HCT116 (cell line): ENCODE measurements around the gene ASCC1. TPM values are rescaled to one million over a fixed set of nuclear protein-coding genes. Genes with fewer than 3 reads are reported as not detected.

Experiments used
- ATAC-seq: fragments of 200-7000 bp; cut with Tn5 transposase; 2 replicates; pipeline ENCODE4 v1.9.1; 2020; ENCODE audit warnings: mild to moderate bottlenecking, moderate library complexity
- BruUV-seq: library from RNA; stranded (reverse); fragments of 400-500 nt; replicated peaks from 2 replicates; lab custom pipeline; 2021; lab: Mats Ljungman, UMichigan
- CTCF ChIA-PET: fragments of 300-600 bp; sonication (Branson Sonifier 250); formaldehyde crosslinking; loops from one replicate; lab custom pipeline; 2021; ENCODE audit warnings: antibody characterized with exemption; lab: Charles Lee
- POLR2A ChIA-PET: fragments of 300-600, 350-600 bp; sonication (Branson Sonifier 250); formaldehyde crosslinking; loops from one replicate; lab custom pipeline; 2021; ENCODE audit warnings: antibody characterized with exemption; lab: Charles Lee
- RAD21 ChIA-PET, 2 experiments: fragments of 300-600 bp; sonication (Branson Sonifier 250); formaldehyde crosslinking; loops; one replicate each; lab custom pipeline; 2023; ENCODE audit warnings: low total read pairs in 2 of 2; ENCODE audit not compliant: uncharacterized antibody in 2 of 2, unreplicated experiment in 2 of 2, low non-redundant PET in 1 of 2; lab: Charles Lee
- DNase-seq: peaks from one replicate; pipeline ENCODE4 v3.0.0-alpha.2; 2010; ENCODE audit warnings: low read depth, low spot score
- H2AFZ ChIP-seq: fragments of 200-600 bp; shearing (Covaris generic), sonication (generic); 2 replicates; pipeline ENCODE4 v1.6.1; 2017; ENCODE audit warnings: low read depth, mixed run types, mixed read lengths, antibody characterized with exemption, low read length; ENCODE audit not compliant: poor library complexity, severe bottlenecking
- H3K27ac ChIP-seq: 2 replicates; pipeline ENCODE4 v1.5.1; 2012; ENCODE audit warnings: low read depth, low read length
- H3K27me3 ChIP-seq: fragments of 200-600 bp; sonication (generic); 2 replicates; pipeline ENCODE4 v1.6.1; 2016; ENCODE audit warnings: mixed run types, low read length, mixed read lengths; ENCODE audit not compliant: insufficient read depth
- H3K36me3 ChIP-seq, 2 experiments: fragments of 200-500 bp in 1 of 2; fragments of 200-600 bp in 1 of 2; sonication (Bioruptor generic) in 1 of 2; sonication (generic) in 1 of 2; 2 replicates each; pipeline versions ENCODE4 v1.5.1 to v1.6.1; 2014 to 2016; ENCODE audit warnings: low read length in 2 of 2, inconsistent platforms in 1 of 2, mixed read lengths in 1 of 2, mixed run types in 1 of 2; ENCODE audit not compliant: insufficient read depth in 2 of 2, control insufficient read depth in 1 of 2
- H3K4me1 ChIP-seq, 2 experiments: fragments of 200-600 bp in 1 of 2; sonication (generic) in 1 of 2; 2 replicates each; pipeline versions ENCODE4 v1.5.1 to v1.6.1; 2012 to 2017; ENCODE audit warnings: low read length in 2 of 2, inconsistent platforms in 1 of 2, mild to moderate bottlenecking in 1 of 2, mixed read lengths in 1 of 2, mixed run types in 1 of 2, moderate library complexity in 1 of 2; ENCODE audit not compliant: insufficient read depth in 2 of 2, control insufficient read depth in 1 of 2
- H3K4me2 ChIP-seq: fragments of 200-600 bp; sonication (generic); 2 replicates; pipeline ENCODE4 v1.6.1; 2017; ENCODE audit warnings: mixed run types, low read length, mixed read lengths
- H3K4me3 ChIP-seq, 2 experiments: fragments of 200-600 bp in 1 of 2; sonication (generic) in 1 of 2; replicated peaks in 1 of 2; 2 replicates each; pipeline ENCODE4 v1.5.1; 2011 to 2016; ENCODE audit warnings: low read length in 2 of 2, control low read depth in 1 of 2, low read depth in 1 of 2, mild to moderate bottlenecking in 1 of 2, mixed read lengths in 1 of 2, mixed run types in 1 of 2
- H3K79me2 ChIP-seq: fragments of 200-600 bp; sonication (generic); 2 replicates; pipeline ENCODE4 v1.6.1; 2017; ENCODE audit warnings: mild to moderate bottlenecking, mixed run types, low read length, moderate library complexity, mixed read lengths; ENCODE audit not compliant: insufficient read depth
- H3K9ac ChIP-seq: fragments of 200-600 bp; sonication (generic); 2 replicates; pipeline ENCODE4 v1.6.1; 2016; ENCODE audit warnings: low read length, mixed read lengths
- H3K9me2 ChIP-seq: fragments of 200-600 bp; sonication (generic), shearing (Covaris generic); 2 replicates; pipeline ENCODE4 v1.6.1; 2017; ENCODE audit warnings: mixed run types, mild to moderate bottlenecking, moderate library complexity; ENCODE audit not compliant: insufficient read depth
- H3K9me3 ChIP-seq, 2 experiments: fragments of 200-500 bp in 1 of 2; fragments of 200-600 bp in 1 of 2; sonication (Bioruptor generic) in 1 of 2; sonication (generic) in 1 of 2; 2 replicates each; pipeline ENCODE4 v1.6.1; 2014 to 2017; ENCODE audit warnings: low read length in 2 of 2, mixed read lengths in 2 of 2, inconsistent platforms in 1 of 2, low read depth in 1 of 2, mild to moderate bottlenecking in 1 of 2, mixed run types in 1 of 2, moderate library complexity in 1 of 2; ENCODE audit not compliant: control insufficient read depth in 1 of 2, insufficient read depth in 1 of 2
- H4K20me1 ChIP-seq: fragments of 200-600 bp; sonication (generic), shearing (Covaris generic); 2 replicates; pipeline ENCODE4 v1.6.1; 2017; ENCODE audit warnings: mixed run types, mild to moderate bottlenecking, moderate library complexity; ENCODE audit not compliant: insufficient read depth
- CBX3 ChIP-seq: IDR thresholded peaks from 2 replicates; pipeline ENCODE4 v1.6.1; 2012; ENCODE audit warnings: low read depth
- CEBPB ChIP-seq: IDR thresholded peaks from 2 replicates; pipeline ENCODE4 v1.6.1; 2012; ENCODE audit warnings: low read depth
- EGR1 ChIP-seq: IDR thresholded peaks from 2 replicates; pipeline ENCODE4 v1.6.1; 2012; ENCODE audit warnings: low read depth
- ELF1 ChIP-seq: IDR thresholded peaks from 2 replicates; pipeline ENCODE4 v1.6.1; 2012; ENCODE audit warnings: low read depth, borderline replicate concordance
- EZH2 ChIP-seq: fragments of 200-600 bp; sonication (generic); IDR thresholded peaks from 2 replicates; pipeline ENCODE4 v1.6.1; 2017; ENCODE audit warnings: antibody characterized with exemption, mixed run types
- EZH2phosphoT487 ChIP-seq: fragments of 200-600 bp; IDR thresholded peaks from 2 replicates; pipeline ENCODE4 v1.6.1; 2018; ENCODE audit warnings: antibody characterized with exemption, borderline replicate concordance
- FOSL1 ChIP-seq: IDR thresholded peaks from 2 replicates; pipeline ENCODE4 v1.6.1; 2012; ENCODE audit warnings: low read depth
- JUND ChIP-seq: IDR thresholded peaks from 2 replicates; pipeline ENCODE4 v1.6.1; 2012
- POLR2A ChIP-seq: IDR thresholded peaks from 2 replicates; pipeline ENCODE4 v1.7.0; 2011; ENCODE audit warnings: borderline replicate concordance; ENCODE audit not compliant: insufficient read depth, insufficient read length; ENCODE audit errors: extremely low read depth
- POLR2AphosphoS5 ChIP-seq: IDR thresholded peaks from 2 replicates; pipeline ENCODE4 v1.6.1; 2011; ENCODE audit warnings: mild to moderate bottlenecking, low read depth, low read length, moderate library complexity
- RAD21 ChIP-seq: IDR thresholded peaks from 2 replicates; pipeline ENCODE4 v1.6.1; 2012; ENCODE audit warnings: low read depth, mild to moderate bottlenecking
- SIN3A ChIP-seq: IDR thresholded peaks from 2 replicates; pipeline ENCODE4 v1.6.1; 2012; ENCODE audit warnings: low read depth
- SP1 ChIP-seq: IDR thresholded peaks from 2 replicates; pipeline ENCODE4 v1.6.1; 2012; ENCODE audit warnings: low read depth
- TCF7L2 ChIP-seq: IDR thresholded peaks from 2 replicates; pipeline ENCODE4 v1.7.0; 2011; ENCODE audit warnings: borderline replicate concordance, inconsistent platforms; ENCODE audit not compliant: insufficient read depth, insufficient read length; ENCODE audit errors: extremely low read depth
- YY1 ChIP-seq: IDR thresholded peaks from 2 replicates; pipeline ENCODE4 v1.6.1; 2011; ENCODE audit warnings: low read length, low read depth, moderate library complexity, mild to moderate bottlenecking; ENCODE audit not compliant: insufficient replicate concordance; ENCODE audit errors: extremely low read depth
- ZNF274 ChIP-seq: fragments of 200-500 bp; sonication (Bioruptor generic); IDR thresholded peaks from 2 replicates; pipeline ENCODE4 v1.6.1; 2014; ENCODE audit warnings: mild to moderate bottlenecking, low read depth, low read length, inconsistent platforms
- intact Hi-C: fragments of 100-400 bp; cut with micrococcal nuclease; formaldehyde crosslinking; loops from 2 replicates; pipeline ENCODE4 v1.10.0; 2022
- total RNA-seq: library from RNA; stranded (reverse); gene quantifications from one replicate; pipeline ENCODE4 v1.2.1, GENCODE V29; 2021; ENCODE audit not compliant: unreplicated experiment
- TF ChIP-seq, protein P1 (sequence below): IDR thresholded peaks from 2 replicates; pipeline ENCODE4 v1.6.1; 2012; ENCODE audit warnings: low read depth
- TF ChIP-seq, protein P2 (sequence below): IDR thresholded peaks from 2 replicates; pipeline ENCODE4 v1.6.1; 2011; ENCODE audit warnings: mild to moderate bottlenecking, low read length, moderate library complexity; ENCODE audit not compliant: insufficient replicate concordance; ENCODE audit errors: extremely low read depth
- TF ChIP-seq, protein P3 (sequence below): IDR thresholded peaks from 2 replicates; pipeline ENCODE4 v1.6.1; 2012
- TF ChIP-seq, protein P4 (sequence below), 3 experiments: fragments of 200-600 bp in 1 of 3; sonication (generic) in 1 of 3; IDR thresholded peaks in 2 of 3; conservative IDR thresholded peaks in 1 of 3; 2 replicates each; pipeline ENCODE4 v1.5.1; 2012 to 2017; ENCODE audit warnings: low read depth in 2 of 3, low read length in 2 of 3, antibody characterized with exemption in 1 of 3, borderline replicate concordance in 1 of 3, control low read depth in 1 of 3, mild to moderate bottlenecking in 1 of 3, mixed read lengths in 1 of 3, mixed run types in 1 of 3, moderate library complexity in 1 of 3; ENCODE audit not compliant: insufficient read depth in 1 of 3

ASCC1 gene
- total RNA-seq, 1 experiment from 2014 or later = 34.5 TPM

DNA sequence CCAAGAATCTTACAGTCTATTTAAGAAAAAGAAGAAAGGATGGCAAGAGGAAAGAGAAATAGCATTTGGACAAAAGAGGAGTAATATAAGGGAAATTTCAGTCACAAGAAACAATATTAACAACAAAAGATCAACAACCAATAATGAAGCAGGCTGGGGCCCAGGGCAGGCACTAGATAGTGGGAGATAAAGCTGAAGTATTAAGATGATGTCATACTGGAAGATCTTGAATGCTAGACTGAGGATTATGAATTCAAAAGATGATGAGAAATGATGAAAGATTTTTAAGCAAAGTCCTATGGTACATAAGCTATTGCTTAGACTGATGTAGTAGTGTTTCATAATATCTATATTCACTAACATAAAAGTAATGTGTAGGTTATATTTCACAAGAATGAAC lies 75.9 kb downstream of the ASCC1 start:
- H3K4me2 ChIP-seq = no peak overlapping the region
- H3K27ac ChIP-seq = no peak overlapping the region
- no TSS peak for BruUV-seq

More for the DNA sequence above, 75.9 kb downstream of the ASCC1 start:
- Histone ChIP-seq H3K27me3 (no peaks in the 10 kb centered on the region), H3K4me3 (no peak overlapping the region), H2AFZ (no peak overlapping the region), H3K4me1 (no peaks in the 10 kb centered on the region; a peak in 2 of 4 replicates), H3K9me2 (no peaks in the 10 kb centered on the region), H3K9ac (no peak overlapping the region), H3K79me2 (no peaks in the 10 kb centered on the region), H3K9me3 (peaks cover 0 to 4% of the 10 kb centered on the region in 2 experiments; a peak in 1 of 4 replicates), H3K36me3 (0 out of 4 replicates have a peak, but pooled peaks cover 0 to 3% of the 10 kb centered on the region in 2 experiments), H4K20me1 (no peaks in the 10 kb centered on the region)
- ATAC-seq = no peak
- intact Hi-C loops = no loop called here
- ChIA-PET POLR2A (interaction anchor here (1.6 kb wide), 1 partner anchor 9 kb away, joined by 4 read pairs; no protein-coding TSS in a partner anchor), RAD21 (no interaction called here), CTCF (interaction anchor here (3.0 kb wide), 1 partner anchor 13 kb away, joined by 18 read pairs; no protein-coding TSS in a partner anchor)
- TF ChIP-seq, protein P1, sequence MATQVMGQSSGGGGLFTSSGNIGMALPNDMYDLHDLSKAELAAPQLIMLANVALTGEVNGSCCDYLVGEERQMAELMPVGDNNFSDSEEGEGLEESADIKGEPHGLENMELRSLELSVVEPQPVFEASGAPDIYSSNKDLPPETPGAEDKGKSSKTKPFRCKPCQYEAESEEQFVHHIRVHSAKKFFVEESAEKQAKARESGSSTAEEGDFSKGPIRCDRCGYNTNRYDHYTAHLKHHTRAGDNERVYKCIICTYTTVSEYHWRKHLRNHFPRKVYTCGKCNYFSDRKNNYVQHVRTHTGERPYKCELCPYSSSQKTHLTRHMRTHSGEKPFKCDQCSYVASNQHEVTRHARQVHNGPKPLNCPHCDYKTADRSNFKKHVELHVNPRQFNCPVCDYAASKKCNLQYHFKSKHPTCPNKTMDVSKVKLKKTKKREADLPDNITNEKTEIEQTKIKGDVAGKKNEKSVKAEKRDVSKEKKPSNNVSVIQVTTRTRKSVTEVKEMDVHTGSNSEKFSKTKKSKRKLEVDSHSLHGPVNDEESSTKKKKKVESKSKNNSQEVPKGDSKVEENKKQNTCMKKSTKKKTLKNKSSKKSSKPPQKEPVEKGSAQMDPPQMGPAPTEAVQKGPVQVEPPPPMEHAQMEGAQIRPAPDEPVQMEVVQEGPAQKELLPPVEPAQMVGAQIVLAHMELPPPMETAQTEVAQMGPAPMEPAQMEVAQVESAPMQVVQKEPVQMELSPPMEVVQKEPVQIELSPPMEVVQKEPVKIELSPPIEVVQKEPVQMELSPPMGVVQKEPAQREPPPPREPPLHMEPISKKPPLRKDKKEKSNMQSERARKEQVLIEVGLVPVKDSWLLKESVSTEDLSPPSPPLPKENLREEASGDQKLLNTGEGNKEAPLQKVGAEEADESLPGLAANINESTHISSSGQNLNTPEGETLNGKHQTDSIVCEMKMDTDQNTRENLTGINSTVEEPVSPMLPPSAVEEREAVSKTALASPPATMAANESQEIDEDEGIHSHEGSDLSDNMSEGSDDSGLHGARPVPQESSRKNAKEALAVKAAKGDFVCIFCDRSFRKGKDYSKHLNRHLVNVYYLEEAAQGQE = no peak
- TF ChIP-seq SP1 = no peak
- TF ChIP-seq POLR2A = no peak
- TF ChIP-seq ELF1 = no peak
- TF ChIP-seq ZNF274 = no peak
- TF ChIP-seq FOSL1 = no peak
- no peak for TF ChIP-seq CEBPB
- no peak for TF ChIP-seq EGR1
- TF ChIP-seq CBX3 = no peak
- TF ChIP-seq EZH2 = no peak
- TF ChIP-seq, protein P2, sequence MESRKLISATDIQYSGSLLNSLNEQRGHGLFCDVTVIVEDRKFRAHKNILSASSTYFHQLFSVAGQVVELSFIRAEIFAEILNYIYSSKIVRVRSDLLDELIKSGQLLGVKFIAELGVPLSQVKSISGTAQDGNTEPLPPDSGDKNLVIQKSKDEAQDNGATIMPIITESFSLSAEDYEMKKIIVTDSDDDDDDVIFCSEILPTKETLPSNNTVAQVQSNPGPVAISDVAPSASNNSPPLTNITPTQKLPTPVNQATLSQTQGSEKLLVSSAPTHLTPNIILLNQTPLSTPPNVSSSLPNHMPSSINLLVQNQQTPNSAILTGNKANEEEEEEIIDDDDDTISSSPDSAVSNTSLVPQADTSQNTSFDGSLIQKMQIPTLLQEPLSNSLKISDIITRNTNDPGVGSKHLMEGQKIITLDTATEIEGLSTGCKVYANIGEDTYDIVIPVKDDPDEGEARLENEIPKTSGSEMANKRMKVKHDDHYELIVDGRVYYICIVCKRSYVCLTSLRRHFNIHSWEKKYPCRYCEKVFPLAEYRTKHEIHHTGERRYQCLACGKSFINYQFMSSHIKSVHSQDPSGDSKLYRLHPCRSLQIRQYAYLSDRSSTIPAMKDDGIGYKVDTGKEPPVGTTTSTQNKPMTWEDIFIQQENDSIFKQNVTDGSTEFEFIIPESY = no peak
- TF ChIP-seq SIN3A = no peak
- no peak for TF ChIP-seq TCF7L2
- no peak for TF ChIP-seq EZH2phosphoT487
- TF ChIP-seq, protein P3, sequence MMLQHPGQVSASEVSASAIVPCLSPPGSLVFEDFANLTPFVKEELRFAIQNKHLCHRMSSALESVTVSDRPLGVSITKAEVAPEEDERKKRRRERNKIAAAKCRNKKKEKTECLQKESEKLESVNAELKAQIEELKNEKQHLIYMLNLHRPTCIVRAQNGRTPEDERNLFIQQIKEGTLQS = no peak
- no peak for TF ChIP-seq RAD21
- TF ChIP-seq POLR2AphosphoS5 = no peak
- TF ChIP-seq, protein P4, sequence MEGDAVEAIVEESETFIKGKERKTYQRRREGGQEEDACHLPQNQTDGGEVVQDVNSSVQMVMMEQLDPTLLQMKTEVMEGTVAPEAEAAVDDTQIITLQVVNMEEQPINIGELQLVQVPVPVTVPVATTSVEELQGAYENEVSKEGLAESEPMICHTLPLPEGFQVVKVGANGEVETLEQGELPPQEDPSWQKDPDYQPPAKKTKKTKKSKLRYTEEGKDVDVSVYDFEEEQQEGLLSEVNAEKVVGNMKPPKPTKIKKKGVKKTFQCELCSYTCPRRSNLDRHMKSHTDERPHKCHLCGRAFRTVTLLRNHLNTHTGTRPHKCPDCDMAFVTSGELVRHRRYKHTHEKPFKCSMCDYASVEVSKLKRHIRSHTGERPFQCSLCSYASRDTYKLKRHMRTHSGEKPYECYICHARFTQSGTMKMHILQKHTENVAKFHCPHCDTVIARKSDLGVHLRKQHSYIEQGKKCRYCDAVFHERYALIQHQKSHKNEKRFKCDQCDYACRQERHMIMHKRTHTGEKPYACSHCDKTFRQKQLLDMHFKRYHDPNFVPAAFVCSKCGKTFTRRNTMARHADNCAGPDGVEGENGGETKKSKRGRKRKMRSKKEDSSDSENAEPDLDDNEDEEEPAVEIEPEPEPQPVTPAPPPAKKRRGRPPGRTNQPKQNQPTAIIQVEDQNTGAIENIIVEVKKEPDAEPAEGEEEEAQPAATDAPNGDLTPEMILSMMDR (IDR thresholded peaks at IDR 0.05 in 2 of 3, conservative IDR thresholded peaks at IDR 0.05 in 1 of 3; ENCODE audit: borderline replicate concordance in 1 of 3, insufficient read depth in 1 of 3, low read depth in 2 of 3, low read length in 2 of 3) = no peak
- no peak for TF ChIP-seq JUND
- TF ChIP-seq YY1 = no peak
- DNase-seq = no peak
